GM19240 (cell line): ENCODE measurements around the gene UQCRHL.

Experiments
- DNase-seq: peaks from one replicate; pipeline ENCODE4 v3.0.0; 2011; ENCODE audit warnings: low spot score; ENCODE audit not compliant: insufficient read length

UQCRHL gene

GRCh38 chr1:15758953-15759661 lies 48.3 kb downstream of the UQCRHL start:
- DNase-seq = no peak

GRCh38 chr1:15758343-15758931 lies 49.0 kb downstream of the UQCRHL start, which contains the start of gene FBLIM1:
TSS of gene FBLIM1 (plus strand) at chr1:15758795. CDS start at chr1:15764984, 6,189 bp downstream.
- no peak for DNase-seq

- no peak for DNase-seq
Measured at GRCh38 chr1:15757575-15758342, 49.7 kb downstream of the UQCRHL start.
